Caki2 (cell line): Measurements from ENCODE around the gene ZNF416. TPM values are rescaled to one million over a fixed set of nuclear protein-coding genes. Genes with fewer than 3 reads are reported as not detected.

Experiments
- DNase-seq: peaks from one replicate; pipeline ENCODE4 v3.0.0-alpha.2; 2015; ENCODE audit warnings: low read depth
- in situ Hi-C: cut with HindIII; loops from 2 replicates; pipeline ENCODE4 v1.10.0; 2016; ENCODE audit warnings: low sequenced_read_pairs, low pct_unique_long_range_greater_than_20kb, mixed read lengths
- total RNA-seq: library from RNA; depleted of rRNA; stranded (reverse); fragments of >200 nt; shearing (Covaris generic); gene quantifications from 2 replicates; pipeline ENCODE4 v1.2.3, GENCODE V29; 2014; ENCODE audit warnings: low replicate concordance; rRNA removed

ZNF416 gene
- 5.0 and 14.8 TPM in 2 replicates for total RNA-seq

DNA sequence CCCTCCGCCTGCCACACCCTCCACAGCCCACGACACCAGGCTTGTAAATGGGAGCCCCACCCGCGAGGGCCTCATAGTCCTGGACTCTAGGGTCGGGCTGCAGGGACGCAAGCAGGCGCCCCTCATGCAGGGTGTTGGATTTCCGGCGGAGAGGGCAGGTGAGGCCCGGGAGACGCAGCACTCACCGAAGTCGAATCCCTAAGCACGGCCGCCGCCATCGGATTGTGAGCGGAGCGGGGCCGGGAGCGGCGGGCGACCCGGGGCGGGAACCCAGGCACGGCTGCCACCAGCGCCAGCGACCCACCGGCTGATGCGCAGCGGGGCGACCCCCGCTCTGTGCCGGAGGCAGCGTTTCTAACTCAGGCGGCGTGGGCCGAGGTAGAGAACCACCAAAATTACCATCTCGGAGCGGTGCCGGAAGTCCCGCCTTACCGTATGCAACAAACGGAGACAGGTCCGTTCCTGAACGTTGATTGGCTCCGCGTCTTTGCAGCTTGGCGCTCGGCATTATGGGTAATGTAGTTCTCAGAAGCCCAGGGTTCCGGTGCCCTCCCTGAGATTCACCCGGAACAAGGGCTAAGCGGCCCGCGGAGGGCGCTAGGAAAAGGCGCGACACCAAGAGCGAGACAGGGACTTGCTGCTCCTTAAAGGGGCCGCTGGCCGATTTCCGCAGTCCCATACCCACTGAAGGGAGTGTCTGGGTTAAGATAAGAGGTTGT is at the start of gene ZNF416:
ZNF416 (minus strand) TSS at position 425 of the 719 bp plus-strand sequence; CDS start at position 218, 207 bp downstream.
- DNase-seq, result peak; percentile 97
- in situ Hi-C loops, result no loop called here

DNA sequence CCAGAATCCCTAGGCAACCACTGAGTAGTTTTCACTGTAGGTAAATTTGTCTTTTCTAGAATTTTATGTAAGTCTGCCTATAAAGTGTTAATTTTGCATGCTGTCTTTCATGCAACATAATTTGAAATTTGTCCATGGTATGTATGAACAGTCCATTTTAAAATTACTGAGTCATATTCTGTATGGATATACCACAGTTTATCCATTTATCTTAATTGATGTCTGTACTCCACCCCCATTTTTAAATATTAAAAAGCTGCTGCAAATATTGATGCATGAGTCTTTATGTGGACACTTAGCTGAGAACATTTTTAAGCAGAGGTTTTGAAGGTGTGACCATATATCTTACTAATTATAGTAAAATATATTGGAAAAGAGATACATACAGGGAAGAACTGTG is 44.4 kb upstream of the ZNF416 start:
- in situ Hi-C loops, result no loop called here

DNA sequence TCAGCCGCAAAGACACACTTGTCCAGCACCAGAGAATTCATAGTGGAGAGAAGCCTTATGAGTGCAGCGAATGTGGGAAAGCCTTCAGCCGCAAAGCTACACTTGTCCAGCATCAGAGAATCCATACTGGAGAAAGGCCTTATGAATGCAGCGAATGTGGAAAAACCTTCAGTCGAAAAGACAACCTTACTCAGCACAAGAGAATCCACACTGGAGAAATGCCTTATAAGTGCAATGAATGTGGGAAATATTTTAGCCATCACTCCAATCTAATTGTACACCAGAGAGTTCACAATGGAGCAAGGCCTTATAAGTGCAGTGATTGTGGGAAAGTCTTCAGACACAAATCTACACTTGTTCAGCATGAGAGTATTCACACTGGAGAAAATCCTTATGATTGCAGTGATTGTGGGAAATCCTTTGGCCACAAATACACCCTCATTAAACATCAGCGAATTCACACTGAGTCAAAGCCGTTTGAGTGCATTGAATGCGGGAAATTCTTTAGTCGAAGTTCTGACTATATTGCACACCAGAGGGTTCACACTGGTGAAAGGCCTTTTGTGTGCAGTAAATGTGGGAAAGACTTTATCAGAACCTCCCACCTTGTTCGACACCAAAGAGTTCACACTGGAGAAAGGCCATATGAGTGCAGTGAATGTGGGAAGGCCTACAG is 42.1 kb upstream of the ZNF416 start:
- in situ Hi-C loops, result no loop called here
- DNase-seq, result peak; percentile 45

More for the DNA sequence above, 44.4 kb upstream of the ZNF416 start:
- no peak for DNase-seq

DNA sequence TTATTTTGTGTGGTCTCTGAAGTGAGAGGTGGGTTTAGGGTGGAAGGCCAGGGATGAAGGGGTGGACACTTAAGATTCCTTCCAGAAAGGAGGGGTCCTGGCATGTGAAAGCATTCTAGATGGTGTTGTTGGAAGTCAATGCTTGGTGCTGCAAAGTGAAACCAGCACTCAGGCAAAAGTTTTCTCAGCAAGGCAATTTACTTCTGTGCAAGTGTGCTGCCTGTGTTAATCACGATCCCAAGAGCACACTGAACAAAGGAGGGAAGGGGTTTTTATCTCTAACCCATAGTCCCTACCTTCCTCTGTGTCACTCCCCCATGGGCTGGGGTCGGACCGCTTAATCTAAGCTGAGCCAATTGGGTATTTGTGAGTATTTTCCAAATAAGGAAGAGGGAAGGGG is 36.6 kb upstream of the ZNF416 start:
- DNase-seq, result peak; percentile 27
- in situ Hi-C loops, result no loop called here

DNA sequence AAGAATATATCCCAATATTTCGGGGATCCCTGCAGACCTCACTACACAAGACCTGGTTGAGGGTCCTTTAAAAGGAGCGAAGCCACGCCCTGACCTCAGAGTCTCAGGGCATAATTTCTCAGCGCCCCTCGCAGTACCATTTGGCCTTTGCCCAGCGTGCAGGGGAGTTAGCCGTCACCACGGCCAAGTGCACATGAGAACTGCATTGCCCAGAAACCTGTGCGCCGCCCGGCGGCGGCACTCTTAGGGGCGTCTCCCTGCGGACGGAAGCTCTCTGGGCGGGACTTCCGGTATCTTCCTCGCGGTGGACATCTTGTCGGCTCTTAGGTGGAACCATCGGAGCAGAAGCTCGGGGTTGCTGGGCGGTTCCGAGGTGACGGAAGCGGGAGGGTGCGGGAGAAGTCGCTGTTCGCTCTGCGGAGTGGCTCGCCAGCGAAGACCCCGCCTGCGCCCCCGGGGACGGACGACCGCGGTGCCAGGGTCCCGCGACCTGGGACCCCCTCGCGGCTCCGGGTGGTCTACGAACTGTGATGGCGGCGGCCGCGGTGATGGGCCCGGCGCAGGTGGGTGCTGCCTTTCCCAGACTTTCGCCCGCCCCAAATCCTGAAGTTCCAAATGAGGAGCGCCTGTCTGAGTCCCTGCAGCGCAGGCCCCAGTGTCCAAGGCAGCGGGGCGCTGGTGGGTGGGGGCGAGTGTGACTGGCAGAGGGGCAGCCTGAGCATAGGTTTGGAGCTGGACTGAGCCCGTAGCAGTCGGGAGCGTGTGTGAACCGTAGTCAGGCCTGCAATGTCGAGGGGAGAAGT is 35.4 kb upstream of the ZNF416 start, which contains the start of gene ZNF134:
ZNF134 (plus strand) TSS at position 302 of the 803 bp plus-strand sequence. CDS start 5,227 bp downstream, outside the sequence.
- DNase-seq, result peak; percentile 81
- in situ Hi-C loops, result no loop called here

DNA sequence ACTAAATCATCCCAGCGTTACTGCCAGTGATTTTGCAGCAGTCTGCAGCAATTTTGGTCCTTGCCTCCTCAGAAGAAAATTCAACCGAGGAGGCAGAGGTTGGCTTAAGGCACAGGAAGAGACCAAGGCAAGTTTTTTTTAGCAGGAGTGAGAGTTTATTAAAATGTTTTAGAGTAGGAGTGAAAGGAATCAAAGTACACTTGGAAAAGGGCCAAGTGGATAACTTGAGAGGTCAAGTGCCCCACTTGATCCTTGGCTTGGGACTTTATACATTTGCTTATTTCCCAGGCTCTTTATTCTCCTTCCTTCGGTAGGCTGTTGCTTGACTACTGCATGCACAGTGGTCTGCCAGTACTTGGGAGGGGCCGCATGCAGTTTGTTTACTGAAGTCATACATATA is 32.4 kb upstream of the ZNF416 start:
- no peak for DNase-seq
- in situ Hi-C loops, result no loop called here

DNA sequence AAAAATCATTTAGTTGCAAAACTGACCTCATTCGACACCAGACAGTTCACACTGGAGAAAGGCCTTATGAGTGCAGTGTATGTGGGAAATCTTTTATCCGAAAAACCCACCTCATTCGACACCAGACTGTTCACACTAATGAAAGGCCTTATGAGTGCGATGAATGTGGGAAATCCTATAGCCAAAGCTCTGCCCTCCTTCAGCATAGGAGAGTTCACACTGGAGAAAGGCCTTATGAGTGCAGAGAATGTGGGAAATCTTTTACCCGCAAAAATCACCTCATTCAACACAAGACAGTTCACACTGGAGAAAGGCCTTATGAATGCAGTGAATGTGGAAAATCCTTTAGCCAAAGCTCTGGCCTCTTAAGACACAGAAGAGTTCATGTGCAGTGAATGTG is 28.2 kb upstream of the ZNF416 start:
- no peak for DNase-seq
- in situ Hi-C loops, result no loop called here

DNA sequence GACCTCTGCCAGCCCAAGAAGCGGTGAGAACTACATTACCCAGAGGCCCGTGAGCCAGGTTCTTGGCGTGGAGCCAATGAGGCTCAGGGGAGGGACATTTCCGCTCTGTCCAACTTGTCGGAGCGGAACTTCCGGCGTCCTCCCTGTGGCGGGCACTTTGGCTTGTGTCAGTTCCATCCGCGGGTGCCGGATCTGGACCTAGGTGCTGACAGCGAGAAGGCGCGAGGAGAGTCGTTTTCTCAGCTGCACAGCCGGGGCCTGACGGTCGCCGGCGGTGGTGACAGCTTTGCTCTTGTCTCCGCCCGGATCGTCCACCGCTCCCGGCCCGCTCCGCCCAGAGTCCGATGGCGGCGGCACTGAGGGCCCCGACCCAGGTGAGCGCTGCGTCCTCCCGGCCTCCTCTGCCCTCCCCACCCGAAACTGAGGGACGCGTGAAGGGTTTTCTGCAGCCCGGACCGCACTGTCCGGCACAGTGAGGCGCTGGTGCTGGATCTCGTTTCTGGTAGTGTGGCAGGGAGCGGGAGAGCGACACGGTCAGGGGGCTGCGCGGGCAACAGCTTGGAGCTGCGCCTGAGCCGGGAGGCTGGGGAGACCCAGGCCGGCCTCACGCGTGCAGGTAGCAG is 21.2 kb upstream of the ZNF416 start, which contains the start of gene ZNF530:
ZNF530 (plus strand) TSS at position 125 of the 623 bp plus-strand sequence. CDS start 4,461 bp downstream, outside the sequence.
- in situ Hi-C loops, result no loop called here
- DNase-seq, result peak; percentile 86

DNA sequence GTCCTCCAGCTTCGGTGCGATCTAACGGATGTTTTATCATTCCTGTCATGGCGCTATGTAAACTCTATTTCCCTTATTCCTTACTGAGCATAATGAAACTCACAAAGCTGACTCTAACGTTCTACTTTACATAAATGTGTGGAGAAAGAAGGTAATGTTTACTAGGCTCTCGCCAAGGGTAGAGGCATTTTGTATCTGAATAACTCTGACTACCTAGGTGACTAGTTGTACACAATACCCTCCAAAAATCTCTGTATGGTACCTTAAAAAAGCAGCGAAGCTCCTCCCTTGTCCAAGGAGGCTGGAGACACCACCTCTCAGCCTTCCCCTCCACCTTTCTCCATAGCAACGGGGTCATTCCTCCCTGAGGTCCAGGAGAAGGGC is 20.7 kb upstream of the ZNF416 start:
- no peak for DNase-seq
- in situ Hi-C loops, result no loop called here

DNA sequence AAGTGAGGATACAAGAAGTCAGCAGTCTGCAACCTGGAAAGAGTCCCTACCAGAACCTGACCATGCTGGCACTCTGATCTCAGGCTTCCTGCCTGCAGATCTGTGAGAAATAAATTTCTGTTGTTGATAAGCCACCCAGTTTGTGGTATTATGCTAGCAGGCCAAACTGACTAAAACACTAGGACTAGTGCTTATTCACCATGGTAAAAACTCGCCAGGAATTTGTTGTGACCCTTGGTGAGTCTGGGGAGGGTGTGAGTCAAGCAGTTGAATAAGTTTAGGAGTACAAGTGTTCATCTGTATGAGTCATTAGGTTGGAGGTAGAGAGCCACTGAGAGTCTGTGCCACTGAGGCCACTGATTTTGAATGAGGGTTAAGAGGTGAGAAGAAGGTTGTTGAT is 8.8 kb upstream of the ZNF416 start:
- in situ Hi-C loops, result no loop called here
- no peak for DNase-seq

DNA sequence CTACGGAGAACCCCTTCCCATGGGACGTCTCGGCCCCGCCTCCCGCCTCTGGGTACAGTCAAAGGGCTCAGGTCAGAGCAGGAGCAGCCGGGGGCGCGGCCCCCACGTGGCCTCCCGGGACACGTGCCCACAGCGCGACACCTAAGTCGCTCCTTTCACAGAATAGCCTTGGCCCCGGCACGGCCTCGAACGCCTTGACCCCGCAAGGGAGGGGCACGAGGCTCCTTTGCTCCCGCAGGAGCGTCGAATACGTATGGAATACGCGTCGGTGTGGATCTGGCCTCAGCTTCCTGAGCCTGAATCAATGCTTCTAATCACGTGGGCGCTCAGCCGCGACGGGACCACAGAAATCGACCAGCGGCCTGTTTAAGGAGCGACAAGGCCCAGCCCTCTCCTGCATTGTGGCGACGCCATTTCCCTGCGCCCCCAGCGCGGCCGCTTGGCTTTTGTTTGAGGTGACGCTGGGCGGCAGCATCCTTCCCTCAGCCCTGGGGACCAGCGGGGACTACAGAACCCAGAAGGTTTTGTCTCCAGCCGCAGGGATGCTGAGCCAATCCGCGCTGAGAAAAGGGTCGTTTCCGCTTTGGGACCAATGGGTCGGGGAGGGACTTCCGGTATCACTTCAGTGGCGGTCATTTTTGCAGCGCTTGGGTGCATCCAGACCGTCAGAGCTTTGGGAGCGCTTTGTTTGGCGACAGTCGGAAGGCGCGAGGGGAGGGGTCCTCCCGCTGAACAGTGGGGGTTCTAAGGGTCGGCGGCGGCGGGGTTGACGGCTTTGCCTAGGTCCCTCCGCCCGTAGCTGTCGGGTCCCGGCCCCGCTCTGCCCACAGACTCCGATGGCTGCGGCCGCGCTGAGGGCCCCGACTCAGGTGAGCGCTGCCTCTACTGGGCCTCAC is 5.1 kb upstream of the ZNF416 start, which contains the start of gene ZIK1:
ZIK1 (plus strand) TSS at position 625 of the 896 bp plus-strand sequence; CDS start at position 837, 212 bp downstream.
- in situ Hi-C loops, result no loop called here
- peak; percentile 72 for DNase-seq

DNA sequence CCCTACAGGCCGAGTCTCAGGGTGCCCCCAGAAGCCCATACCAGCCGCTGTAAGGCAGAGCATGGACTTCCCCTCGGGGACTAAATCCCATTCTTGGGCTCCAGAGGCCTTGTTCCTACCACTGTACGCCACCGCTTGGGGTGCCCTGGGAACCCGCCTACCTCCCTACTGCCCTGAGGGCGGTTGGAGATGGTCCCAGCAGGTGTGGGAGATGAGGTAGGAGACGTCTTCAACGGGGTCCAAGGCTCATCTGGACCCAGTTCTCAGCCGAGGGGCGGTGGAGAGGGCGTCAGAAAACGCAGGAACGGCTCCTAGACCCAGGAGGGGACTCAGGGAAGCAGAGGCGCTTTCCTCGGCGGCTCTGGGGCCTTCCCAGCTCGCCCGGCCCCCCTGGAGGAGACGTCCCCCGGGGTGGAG is 4.4 kb upstream of the ZNF416 start:
- no peak for DNase-seq
- in situ Hi-C loops, result no loop called here

DNA sequence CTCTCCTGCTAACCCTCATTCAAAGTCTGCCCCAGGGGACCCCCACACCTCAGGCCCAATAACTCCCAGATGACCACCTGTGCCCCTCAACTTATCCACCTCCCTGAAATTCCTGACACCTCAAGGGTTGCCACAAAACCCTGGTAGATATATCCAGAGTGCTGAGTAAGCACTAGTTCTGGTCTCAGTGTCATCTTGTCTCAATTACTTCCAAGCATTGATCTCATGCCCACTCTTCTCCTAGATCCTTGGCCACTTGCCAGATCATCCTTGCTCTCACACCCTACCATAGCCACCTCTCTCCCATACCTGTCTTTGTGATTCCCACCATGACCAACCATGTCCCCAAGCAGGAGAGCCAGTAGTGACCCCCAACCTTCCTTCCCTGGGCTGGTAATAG is 2.0 kb downstream of the ZNF416 start:
- DNase-seq, result no peak
- in situ Hi-C loops, result no loop called here

DNA sequence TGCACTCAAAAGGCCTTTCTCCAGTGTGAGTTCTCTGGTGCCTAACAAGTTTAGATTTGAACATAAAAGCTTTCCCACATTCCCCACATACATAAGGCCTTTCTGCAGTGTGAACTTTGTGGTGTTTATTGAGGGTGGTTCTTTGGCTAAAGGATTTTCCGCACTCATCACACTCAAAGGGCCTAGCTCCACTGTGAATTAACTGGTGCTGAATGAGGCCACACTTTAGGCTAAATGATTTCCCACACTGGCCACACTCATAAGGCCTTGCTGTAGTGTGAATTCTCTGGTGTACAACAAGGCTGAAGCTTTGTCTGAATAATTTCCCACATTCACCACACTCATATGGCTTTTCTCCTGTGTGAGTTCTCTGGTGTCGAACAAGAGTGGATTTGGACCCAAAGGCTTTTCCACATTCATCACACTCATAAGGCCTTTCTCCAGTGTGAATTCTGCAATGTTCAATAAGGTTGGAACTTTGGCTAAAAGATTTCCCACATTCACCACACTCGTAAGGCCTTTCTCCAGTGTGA is 6.2 kb downstream of the ZNF416 start:
- DNase-seq, result no peak
- in situ Hi-C loops, result no loop called here

DNA sequence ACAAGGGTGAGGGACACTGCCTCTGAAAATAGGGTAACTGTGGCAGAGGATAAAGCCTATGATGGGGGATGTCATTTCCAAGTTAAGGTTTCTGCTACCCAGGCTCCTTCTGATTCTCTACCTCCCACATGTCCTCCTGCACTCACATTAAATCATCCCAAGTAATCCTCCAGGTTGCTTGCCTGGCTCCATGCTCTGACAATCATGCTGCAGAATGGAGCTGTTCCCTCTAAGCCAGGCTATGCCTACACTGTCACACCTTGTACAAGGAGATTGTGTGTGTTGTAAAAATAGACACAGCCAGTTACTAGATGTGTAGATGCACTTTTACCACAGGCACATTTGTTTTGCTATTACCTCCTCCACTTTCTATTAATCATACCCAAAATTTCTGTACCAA is 8.0 kb downstream of the ZNF416 start:
- in situ Hi-C loops, result no loop called here
- no peak for DNase-seq

DNA sequence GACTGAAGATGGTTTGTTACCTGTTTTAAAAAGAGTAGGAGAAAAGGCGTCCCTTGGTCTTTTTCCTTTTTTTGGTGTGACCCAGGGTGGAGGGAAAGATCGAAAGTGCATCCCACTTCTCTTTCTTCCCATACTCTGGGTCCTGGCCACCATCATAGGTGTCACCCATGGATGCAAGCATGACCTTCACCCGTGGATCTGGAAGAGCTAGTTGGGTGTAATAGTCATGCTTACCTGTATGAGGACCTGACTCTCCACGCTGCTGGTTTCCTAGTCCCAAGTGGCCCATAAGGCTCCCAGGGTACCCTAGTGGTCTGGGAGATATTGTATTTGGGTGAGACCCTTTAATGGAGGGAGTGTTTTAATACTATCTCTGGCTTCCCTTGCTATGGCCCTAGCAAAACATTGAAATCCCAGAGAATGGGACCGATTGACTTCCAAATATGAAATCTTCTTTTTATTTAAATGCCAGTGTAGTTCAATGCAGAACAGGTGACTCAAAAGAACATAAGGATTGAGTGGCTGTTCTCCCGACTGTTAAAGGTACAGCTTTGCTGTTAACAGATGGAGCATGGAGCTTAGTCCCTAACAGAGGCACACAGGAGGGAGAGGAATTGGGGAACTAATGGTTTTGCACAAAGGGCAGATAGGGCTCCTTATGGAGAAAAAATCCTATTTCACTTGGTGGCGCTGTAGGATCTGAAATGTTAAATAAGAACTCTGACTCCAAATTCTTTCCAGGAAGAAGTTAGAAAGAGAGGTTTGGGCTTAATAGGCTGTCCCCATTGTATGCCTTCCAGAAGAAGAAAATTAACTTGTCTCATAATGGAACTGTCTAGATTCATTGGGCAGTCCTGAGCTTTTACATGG is 12.1 kb downstream of the ZNF416 start:
- in situ Hi-C loops, result no loop called here
- peak; percentile 32 for DNase-seq
